Fibroblast of skin of scalp (primary cell): ENCODE data around the gene PKDCC. TPM values are rescaled to one million over a fixed set of nuclear protein-coding genes. Genes with fewer than 3 reads are reported as not detected.

Source experiments
- DNase-seq: peaks from one replicate; pipeline ENCODE4 v3.0.0-alpha.2; 2013
- polyA plus RNA-seq, 2 experiments: library from polyadenylated mRNA; unstranded; fragments of 120-200 nt; gene quantifications; one replicate each; pipeline ENCODE4 v1.2.1, GENCODE V29; 2013; ENCODE audit not compliant: insufficient read length in 2 of 2

The PKDCC gene, protein sequence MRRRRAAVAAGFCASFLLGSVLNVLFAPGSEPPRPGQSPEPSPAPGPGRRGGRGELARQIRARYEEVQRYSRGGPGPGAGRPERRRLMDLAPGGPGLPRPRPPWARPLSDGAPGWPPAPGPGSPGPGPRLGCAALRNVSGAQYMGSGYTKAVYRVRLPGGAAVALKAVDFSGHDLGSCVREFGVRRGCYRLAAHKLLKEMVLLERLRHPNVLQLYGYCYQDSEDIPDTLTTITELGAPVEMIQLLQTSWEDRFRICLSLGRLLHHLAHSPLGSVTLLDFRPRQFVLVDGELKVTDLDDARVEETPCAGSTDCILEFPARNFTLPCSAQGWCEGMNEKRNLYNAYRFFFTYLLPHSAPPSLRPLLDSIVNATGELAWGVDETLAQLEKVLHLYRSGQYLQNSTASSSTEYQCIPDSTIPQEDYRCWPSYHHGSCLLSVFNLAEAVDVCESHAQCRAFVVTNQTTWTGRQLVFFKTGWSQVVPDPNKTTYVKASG
- 37.0 TPM for polyA plus RNA-seq (2013, experiment 1 of 2; ENCODE audit: insufficient read length)
- 34.5 TPM for polyA plus RNA-seq (2013, experiment 2 of 2; ENCODE audit: insufficient read length)

DNA sequence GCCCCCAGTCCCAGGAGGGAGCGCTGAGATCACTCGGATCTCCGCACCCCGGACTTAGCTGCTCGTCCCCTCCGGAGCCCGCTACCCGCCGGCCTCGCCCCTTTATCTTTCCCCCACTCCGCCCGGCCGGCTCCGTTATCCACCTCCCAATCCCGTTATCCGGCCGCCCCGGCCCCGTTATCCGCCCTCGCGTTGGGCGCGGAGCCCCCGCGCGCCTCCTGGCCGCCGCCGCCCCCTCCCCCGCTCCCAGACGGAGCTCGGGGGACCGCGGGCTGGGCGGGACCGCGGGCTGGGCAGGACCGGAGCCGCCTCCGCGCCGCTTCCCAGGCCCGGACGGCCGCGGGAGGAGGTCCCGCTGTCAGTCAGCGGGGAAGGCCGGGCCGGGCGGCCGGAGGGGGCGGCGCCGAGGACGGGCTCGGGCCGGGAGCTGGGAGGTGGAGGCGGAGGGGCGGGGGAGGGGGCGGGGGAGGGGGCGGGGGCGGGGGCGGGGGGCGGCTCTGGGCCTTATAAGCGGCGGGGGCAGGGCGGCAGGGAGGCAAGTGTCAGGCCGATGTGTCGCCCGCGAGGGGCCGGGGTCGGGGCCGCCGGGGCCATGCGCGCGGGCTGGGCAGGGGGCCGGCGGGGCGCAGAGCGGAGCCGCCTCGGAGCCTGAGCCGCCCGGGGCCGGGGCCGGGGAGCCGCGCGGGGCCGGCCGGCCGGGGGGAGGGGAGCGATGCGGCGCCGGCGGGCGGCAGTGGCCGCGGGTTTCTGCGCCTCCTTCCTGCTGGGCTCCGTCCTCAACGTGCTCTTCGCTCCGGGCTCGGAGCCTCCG, at the start of gene PKDCC:
TSS of gene PKDCC (plus strand) at position 534 of the 811 bp plus-strand sequence. CDS start at position 713, 179 bp downstream.
- peak; percentile 90 for DNase-seq

DNA sequence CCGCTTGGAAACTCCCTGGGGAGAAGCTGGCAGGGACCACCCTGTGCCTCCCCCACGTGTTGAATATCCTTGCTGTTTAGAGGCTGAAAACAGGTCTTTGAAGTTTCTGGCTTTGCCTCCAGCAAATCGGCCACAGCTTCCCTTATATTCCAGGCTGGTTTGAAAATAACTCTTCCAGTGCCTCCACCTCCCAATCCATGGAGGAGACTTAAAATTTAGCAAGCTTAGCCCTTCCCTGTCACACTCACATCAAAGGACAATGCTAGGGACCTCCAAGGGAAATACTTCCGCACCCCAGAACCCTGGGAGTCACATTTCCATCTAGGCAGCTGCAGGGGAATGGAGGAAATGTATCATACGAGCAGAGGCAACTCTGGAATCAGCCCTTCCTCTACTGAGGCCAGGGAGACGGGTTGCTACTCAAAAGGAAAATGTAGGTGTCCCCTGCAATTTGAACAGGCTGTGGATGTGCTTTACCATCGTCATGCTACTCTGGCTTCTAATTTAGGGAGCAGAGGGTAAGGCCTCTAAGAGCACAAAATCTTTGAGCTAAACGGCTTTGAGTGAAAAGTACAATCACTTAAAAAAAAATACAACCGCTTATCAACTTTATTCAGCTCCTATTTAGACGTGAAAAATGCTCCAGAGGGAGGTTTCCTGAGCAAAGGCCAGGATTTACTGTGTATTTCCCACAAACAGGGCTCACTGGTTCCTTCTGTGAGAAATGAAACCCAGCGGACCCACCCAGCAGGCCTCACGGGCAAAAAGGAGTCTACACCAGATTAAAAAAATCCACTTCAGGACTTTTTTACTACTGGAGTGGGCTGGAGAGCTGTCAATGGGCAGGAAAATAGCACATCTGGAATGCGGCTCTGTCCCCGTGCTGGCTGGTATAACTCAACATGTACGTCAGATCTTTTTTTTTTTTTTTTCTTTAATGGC, 49.4 kb upstream of the PKDCC start:
- peak; percentile 41 for DNase-seq

DNA sequence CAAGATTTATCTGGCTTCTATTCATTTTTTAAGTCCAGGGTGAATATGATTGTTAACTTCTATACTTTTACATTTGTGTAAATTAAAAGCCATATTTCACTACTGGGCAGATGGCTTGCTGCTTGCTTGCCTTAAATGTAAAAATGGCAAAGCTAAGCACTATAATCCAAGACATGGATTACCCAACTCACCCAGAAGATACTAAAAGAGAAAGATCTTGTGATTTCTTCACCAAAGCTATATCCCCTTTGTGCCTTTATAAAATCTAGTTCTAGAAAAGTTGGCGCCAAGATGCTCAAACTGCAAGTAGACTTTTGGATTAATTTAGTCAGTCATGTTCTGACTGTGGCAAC, 48.7 kb upstream of the PKDCC start:
- DNase-seq: no peak

DNA sequence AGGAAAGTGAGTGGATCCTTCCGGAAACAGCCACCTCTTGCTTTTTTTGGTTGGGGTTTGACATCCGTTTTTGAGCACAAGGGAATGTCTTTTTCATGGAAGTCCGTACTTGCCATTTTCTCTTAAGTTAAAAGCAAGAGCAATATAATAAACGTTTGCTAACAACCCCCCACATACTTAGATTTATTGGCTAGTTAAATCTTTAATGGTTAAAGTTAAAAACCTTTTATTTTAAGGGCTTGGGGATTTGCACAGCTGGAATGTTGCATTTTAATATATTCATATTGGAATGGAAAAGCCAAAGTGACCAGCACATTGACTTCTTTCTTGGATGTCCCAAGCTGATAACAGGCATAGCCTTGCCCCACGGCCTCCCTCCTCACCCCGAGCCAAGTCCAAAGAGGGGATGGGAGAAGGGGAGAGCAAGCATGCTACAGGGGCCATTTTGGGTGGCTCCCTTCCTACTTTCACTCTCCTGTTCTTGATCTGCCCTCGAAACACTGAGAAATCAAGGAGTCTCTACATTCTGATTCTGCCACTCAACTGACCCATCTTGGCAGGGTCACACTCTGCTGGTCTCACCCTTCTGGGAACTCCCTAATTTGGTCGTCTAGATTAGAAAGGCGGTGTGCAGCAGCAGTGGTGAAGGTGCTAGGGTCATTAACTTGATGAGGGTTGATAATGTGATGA, 48.1 kb upstream of the PKDCC start:
- no peak for DNase-seq

DNA sequence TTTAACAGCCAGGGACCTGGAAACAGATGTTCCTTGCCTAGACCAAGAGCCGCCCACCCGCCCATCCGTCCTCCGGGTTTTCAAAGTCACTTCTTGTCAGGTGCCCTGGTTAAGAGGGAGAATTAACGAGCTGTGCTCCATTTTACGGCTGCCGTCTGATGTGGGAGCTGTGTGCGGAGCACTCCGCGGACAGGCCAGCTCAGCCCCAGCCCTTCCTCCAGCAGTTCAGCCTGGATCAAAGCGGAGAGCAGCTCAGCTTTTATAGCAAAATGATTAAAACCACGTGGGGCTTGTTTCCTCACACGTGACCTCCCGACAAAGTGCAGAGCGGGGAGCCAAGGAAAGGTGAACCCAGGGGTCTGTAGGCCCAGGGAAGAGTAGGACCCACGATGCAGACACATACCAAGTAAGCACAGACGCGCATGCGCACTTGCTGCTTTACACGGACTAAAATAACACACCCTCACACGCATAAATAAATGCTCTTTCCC, 46.1 kb upstream of the PKDCC start:
- DNase-seq: peak; percentile 22

DNA sequence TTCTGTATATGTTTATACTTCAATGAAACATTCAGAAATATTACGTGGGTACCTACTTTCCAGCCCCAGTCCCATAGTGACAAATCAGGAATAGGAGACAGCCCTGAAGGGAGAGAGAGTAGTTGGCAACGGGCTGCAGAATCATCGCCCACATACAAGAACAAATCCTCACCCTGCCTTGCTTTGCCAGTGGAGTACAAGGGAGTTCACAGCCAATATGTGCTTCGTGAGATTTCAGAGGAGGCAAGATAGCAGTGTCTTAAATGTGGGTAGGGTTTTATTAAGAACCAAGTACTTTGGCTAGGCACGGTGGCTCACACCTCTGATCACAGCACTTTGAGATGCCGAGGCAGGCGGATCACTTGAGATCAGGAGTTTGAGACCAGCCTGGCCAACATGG, 40.3 kb upstream of the PKDCC start:
- no peak for DNase-seq

DNA sequence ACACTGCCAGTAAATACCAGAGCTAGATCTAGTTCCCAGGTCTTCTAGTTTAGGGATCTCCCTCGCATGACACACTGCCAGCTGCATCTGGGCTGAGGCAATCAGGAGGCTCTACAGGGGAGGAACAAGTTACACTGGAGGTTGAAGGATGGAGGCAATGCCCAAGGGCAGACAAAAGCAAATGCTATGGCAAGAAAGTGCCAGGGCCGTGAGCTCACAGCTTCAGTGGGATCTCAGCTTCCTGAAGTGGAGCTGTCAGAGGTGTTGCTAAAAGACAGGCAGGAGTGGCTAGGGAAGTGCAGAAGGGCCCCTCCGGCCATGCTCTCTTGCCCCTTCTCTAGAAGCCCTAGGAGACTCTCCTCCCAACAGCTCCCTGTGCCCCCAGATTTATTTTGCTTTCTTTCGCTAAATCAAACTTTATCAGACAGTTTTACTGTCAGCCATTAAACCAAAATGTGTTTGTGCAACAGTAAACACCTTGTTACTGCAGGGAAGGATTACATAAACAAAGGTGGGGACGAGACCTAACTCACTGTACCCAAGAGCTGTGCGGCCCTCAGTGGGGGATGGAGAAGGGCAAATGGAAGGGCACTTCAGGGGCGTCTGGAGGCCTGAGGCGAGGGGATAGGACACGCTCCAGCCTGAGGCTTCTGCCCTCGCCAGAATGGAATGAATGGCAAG, 39.4 kb upstream of the PKDCC start:
- peak; percentile 43 for DNase-seq

DNA sequence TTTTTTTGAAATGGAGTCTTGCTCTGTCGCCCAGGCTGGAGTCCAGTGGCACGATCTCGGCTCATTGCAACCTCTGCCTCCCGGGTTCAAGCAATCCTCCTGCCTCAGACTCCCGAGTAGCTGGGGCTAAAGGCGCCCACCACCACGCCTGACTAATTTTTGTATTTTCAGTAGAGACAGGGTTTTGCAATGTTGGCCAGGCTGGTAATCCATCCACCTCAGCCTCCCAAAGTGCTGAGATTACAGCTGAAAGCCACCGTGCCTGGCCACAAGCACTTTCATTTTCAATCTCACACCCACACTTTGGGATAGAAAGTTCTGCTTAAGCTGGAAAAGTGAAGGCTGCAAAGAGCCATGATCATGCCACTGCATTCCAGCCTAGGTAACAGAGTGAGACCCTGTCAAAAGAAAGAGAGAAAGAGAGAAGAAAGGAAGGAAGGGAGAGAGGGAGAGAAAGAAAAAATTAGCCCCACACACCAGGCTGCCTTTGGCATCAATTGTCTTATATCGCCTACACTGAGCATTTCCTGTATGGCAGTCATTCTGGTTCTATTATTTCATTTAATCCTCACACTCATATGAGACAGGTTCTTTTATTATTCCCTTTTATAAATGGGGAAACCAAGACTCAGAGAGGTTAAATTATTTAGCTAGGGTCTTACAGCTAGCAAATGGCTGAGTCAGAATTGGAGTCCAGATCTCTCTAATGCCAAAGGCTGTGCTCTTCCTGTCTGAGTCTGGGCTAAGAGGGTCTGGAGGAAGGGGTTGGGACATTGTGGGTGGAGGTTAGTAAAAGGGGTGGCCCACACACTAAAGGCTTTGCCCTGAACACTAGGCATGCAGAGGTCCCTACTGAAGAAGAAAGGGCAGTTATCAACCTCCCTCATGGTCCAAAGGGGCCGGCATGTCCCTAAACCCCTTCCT, 37.9 kb upstream of the PKDCC start:
- DNase-seq: no peak

DNA sequence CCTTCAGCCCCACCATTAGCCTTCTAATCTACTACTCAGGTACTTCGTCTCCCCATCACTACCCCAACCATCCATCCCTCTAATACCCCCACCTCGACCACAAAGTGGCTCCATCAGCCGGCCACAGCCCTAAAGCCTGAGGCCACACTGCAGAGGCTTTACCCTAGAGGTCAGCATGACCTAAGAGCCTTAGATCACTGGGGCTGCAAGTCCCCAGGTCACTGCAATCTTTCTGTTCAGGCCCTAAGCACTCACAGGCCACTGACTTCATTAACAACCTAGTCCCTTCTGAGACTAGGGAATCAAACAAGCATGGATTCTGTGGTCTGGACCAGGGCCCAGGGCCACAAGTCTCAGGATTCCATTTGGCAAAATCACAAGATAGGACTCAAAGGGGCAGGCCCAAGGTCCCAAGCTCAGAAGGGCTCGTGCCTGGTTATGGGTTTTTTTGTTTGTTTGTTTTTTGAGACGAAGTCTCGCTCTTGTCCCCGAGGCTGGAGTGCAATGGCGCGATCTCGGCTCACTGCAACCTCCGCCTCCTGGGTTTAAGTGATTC, 37.0 kb upstream of the PKDCC start:
- DNase-seq: peak; percentile 95

DNA sequence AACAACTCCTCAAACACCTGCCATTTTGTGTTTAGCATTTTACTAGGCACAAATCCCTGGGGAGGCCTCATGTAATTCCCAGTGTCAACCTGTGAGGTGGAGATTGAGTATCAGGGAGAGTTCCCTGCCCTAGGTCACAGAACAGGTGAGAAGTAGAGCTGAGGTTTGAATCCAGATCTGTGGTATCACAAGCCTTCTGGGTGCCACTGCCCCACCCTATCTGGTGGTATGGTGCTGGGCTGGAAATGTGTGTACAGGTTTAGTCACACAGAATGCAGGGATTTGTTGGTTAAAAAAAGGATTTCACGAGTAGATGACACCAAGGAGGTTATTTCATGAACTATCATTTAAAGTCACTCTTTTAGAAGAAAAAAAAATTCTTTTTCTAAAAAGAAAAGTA, 35.7 kb upstream of the PKDCC start:
- DNase-seq: no peak

DNA sequence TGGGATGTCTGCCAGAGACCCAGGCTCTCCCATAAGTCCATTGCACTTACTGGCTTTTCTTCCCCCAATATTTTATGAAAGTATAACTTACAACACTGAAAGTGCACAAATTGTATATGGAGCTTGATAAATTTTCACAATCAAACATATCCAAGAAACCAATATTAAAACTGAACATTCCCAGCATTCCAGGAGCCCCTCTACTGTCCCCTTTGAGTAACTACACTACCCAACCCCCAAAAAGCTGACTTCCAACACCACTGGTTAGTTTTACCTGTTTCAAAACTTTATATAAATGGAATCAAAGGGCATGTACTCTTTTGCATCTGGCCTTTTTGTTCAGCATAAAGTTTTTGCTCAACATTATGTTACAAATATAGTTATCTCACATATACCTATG, 35.2 kb upstream of the PKDCC start:
- no peak for DNase-seq

DNA sequence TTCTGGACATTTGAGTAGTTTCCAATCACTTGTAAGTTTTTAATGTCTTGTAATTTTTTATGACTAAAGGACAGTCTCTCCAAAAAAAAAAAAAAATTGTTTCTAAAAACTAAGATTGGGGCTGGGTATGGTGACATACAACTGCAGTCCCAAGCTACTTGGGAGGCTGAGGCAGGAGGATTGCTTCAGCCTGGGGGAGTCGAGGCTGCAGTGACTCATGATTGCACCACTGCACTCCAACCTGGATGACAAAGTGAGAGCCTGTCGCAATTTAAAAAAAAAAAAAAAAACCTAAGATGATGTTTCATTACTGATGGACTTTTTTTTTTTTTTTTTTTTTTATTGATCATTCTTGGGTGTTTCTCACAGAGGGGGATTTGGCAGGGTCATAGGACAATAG, 34.4 kb upstream of the PKDCC start:
- no peak for DNase-seq

DNA sequence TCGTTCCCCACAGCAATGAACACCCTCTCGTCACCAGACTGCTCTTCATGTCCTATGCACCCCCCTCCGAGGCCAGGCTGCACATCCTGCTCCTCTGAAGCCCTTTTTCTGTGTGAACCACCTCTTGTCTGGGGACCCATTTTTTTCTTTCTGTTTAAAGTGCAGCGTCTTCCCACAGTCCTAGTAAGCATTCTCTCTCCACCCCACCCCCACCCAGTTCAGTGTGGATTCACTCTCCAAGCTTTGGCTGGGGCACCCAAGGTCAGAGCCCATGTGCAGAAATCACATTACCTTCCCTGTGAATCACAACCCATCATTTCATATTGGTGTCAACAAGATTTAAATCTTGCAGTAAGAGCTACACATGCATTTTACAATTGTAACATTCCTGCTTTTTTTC, 26.4 kb upstream of the PKDCC start:
- DNase-seq: peak; percentile 65

DNA sequence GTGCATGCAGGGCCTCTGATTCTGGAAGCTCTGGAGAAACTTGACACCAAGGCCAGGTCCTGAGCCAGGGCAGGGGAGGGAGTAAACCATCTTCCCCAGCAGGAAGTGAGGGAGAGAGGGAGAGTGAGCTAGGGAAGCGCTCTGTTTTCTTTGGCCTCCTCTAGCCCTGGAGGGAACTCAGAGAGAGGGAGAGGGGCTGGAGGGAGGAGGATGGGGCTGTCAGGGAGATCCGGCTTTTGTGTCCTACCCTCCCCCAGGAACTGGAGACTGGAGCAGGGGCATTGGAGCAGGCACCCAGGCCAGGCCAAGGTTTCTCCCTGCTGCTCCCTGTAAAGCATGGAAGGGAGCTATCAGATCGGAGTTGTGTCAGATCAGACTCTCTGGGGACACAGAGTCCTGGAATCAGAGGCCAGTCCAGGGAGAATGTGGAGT, 22.7 kb upstream of the PKDCC start:
- peak; percentile 81 for DNase-seq

DNA sequence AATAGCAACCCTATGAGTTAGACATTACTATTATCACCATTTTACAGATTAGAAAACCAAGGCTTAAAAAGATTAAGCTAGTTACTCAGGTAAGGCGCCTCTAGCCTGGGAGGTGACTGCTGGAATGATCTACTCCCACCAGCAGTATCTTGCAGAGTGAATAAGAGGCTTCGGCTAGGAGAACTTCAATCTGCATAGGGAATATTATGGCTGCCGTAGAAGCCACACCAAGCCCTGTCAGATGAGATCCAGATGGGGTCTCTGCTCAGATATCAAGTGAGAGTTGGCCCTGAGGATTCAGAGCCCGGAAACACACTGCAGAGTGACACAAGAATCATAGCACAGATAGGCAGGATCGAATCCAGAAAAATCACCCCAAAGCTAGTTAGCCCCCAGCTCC, 21.5 kb upstream of the PKDCC start:
- no peak for DNase-seq

DNA sequence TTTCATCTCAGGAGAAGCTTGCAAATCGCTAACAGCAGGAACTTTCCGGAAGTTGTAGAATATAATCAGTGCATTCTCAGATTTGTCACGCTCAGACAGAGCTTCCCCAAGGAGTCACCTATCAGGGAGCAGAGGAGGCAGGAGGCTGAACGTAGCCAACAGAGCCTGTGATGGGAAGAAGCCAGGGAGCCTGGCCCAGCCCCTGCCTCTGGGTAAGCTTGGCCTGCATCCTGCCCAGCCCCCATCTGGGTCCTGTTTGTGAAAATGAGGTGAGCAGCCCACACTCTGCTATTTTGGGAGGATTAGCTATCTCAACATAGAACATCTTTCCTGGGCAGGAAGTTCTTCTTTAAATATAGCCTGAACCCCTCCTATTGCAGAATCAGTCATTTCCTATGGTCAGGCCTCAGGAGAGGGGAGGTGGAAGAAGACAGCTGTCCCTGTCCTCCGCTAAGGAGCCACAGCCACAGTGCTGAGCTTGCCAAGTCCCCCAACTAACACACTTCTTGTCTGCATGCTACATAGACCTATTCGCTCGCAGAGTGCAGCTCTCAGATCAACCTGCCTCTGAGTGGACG, 19.2 kb upstream of the PKDCC start:
- DNase-seq: no peak

DNA sequence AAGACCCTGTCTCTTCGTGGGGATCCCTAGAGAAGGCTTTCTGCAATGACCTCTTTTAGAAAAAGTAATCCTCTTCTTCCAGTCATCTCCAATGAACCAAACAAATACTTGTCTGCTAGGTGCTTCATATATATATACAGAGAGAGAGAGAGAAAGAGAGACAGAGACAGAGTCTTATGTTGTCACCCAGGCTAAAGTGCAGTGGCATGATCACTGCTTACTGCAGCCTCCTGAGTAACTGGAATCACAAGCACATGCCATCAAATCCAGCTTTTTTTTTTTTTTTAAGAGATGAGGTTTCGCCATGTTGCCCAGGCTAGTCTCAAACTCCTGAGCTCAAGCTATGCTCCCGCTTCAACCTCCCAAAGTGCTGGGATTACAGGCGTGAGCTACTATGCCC, 18.6 kb upstream of the PKDCC start:
- DNase-seq: no peak

DNA sequence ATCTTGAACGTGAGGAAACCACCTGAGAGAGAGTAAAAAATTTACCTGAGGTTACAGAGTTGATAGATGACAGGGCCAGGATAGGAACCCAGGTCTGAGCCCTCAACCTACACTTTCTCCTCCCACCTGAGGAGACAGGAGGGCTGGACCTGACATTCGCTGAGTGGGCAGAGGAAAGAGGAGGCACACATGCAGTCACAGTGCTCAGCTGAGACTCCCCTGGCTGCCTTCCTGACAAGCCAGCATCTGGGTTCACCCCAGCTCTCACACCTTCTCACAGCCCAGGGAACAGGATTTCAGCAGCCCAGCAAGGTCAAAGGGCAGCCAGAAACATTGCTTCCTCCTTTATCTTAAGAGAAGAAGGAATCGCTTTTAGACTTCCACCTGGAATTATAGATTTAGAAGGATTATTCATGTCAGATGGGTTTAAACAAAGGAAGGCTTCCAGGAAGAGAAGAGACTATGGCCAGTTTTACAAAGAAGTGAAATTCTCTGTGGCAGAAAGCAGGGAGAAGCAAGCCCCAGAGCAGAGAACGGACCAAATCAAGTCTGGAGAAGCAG, 18.1 kb upstream of the PKDCC start:
- no peak for DNase-seq
